Putamen (tissue), 1 donor: ENCODE measurements around the gene NCOR2.
"Not testable (repeated sequence)": the region's sequence is repeated elsewhere in the genome, so short reads cannot be mapped to it uniquely, and the experiment has no call there.

ENCODE experiments used
- DNase-seq: peaks from one replicate; pipeline ENCODE4 v3.0.0-alpha.2; 2016; ENCODE audit warnings: low spot score

The NCOR2 gene

DNA sequence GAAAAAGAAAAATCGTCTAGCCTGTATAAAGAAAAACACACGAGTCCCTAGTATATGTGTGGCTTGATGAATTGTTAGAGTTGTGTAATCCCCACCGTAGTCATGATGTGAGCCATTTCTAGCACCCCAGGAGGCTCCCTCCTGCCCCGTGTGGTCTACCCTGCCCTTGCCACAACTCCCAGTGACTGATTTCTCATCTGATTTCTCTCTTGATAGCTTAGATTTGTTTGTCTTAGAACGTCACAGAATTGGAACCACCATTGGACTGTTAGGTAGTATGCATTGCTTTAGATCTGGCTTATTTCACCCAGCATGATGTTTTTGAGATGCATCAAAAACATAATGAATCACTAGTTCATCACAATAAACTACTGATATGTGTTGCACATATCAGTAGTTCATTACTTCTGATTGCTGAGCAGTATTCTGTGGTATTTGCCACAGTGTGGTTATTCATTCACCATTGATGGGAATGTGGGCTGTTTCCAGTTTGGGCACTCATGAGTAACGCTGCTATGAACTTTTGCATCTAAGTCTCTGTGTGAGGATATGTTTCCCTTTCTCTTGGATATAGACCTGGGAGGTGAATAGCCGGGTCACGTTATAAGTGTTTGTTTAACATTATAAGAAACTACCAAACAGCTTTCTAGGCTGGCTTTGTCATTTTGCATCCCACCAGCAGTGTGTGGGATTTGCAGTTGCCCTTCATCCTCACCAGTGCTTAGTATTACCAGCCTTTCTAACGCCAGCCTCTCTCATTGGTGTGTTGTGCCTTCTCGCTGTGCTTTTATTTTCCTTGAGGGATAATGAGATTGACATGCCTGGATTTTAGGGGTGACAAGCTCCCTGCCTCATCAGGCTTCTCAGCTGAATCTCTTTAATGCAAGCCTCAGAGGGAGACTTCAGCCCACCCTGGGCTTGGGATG is 31.9 kb upstream of the NCOR2 start:
- DNase-seq, result no peak

DNA sequence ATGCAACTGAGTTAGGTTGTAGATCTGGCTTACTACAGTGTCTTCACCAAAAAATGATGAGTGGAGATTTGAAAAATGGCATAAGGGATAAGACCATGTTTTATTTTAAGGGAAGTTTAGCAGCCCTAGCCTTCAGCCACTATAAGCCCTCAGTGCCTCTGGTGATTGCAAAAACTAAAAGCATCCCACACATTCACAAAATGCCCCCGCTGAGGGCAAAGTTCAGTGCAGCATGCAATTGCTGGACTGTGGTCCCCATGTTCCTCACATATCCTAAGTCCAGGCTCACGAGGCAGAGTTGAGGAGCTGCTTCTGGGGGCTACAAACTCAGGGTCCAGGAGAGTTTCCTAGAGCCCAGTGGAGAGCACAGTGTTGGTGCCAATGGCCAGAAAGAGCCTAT is 29.6 kb upstream of the NCOR2 start:
- no peak for DNase-seq

DNA sequence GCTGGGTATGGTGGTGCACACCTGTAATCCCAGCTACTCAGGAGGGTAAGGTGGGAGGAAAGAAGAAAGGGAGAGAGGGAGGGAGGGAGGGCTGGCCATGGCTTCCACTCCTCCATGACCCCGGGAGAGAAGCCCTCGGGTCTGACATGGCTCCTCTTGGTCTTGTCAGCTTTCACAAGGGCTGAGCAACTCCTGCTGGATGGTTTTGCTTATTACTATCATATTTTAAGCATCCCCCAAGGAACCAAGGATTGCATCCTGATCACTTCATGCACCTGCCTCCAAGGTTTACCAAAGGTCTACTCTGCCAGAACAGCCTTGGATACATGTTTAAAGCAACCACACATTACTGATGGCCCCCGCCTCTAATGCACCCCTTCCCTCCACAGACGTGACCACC is 28.0 kb upstream of the NCOR2 start:
- DNase-seq, result no peak

DNA sequence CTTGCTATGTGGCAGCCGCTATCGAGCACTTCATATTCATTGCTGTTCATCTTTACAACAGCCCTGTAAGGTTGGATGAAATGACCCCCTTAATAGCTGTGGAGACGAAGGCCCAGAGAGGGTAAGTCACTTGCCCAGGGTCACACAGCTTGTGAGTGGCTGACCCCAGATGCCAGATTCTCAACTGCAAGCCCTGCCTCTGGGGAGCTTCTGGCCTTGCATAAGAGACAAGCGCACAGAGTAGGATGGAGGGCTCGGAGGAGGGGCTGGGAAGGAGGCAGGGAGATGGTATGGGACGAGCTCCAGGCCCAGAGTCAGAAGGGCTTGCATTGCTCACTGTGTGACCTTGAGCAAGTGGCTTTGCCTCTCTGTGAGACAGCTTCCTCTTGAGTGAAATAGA is 27.4 kb upstream of the NCOR2 start:
- no peak for DNase-seq

DNA sequence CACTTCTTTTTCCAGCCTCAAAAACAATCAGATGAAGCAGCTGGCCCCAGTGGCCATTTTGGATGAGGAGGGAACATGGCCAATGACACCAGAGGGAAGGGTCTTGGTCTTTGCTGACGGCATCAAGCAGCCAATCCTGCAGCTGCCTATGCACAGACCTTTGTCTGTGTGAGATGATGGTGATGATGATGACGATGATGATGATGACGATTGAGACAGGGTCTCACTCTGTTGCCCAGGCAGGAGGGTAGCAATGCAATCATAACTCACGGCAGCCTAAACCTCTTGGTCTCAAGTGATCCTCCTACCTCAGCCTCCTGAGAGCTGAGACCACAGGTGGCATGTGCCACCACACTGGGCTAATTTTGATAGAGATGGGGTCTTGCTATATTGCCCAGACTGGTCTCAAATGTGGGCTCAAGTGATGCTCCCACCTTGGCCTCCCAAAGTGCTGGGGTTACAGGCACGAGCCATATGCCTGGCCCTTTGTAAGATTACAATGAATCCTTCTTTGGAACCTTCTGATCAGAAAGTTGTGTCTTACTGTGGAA is 26.5 kb upstream of the NCOR2 start:
- no peak for DNase-seq

DNA sequence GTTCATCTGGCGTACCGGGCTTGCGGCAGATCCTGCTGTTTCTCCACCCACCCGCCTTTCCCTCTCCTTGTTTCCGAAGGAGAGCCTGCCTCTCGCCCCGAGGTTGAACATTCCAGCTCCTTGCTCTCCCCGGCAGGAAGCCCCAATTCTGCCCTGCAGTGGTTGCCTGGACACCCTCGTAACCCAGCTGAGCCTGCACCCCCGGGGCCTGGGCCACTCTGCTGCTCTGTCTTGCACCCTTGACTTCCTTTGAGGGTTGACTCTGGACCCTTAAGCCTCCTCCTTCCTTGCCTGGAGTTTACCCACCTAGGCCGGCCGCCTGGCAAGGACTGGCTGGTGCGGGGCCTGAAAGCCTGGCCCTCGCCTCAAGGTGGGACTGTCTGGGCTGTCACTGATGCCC is 25.8 kb upstream of the NCOR2 start:
- DNase-seq, result no peak

DNA sequence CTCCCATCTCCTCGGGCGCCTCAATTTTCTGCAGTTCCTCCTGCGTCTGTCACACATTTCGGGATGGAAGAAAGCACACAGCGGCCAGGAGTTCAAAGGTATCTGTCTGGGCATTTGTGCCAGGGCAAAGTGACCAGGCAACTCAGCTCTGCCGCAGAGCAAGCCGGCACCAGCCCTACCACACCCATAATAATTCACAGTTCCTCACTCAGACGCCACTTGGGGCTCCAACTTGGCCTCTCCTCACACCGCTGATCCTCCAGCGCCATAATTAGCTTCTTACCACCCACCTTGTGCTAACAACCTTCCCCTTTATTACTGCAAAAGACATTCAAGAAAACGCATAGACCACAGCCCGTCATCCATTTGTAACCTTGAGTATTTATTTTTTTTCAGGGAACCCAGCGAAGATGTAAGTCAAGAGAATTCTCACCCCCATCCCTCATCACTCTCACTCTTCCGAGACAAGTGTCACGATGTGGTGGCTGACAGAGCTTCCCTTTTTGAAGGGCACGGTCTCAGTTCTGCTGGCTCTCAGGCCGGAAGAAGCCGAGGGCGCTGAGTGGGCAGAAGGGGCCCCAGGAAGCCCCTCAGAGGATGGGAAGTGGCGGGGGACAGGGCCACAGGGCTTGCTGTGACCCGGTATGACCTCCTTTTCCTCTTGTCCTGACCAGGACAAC is 25.2 kb upstream of the NCOR2 start:
- no peak for DNase-seq

DNA sequence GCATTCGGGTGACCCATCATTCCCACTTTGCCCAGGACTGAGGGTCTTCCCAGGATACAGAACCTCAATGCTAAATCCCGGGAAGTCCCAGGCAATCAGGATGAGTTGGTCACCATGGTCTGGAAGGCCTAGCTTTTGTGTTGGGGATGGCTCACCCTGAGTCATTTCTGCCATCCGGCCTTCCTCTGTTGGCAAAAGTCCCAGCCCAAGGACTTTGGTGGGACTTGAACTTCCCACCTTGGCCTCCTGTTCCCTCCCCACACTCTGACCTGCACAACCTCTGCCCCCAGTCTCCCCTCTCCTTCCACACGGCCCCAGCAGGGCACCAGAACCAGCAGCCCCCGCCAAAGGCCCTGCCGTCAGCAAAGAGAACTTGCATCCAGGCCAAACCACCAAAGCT is 24.6 kb upstream of the NCOR2 start:
- DNase-seq, result no peak

DNA sequence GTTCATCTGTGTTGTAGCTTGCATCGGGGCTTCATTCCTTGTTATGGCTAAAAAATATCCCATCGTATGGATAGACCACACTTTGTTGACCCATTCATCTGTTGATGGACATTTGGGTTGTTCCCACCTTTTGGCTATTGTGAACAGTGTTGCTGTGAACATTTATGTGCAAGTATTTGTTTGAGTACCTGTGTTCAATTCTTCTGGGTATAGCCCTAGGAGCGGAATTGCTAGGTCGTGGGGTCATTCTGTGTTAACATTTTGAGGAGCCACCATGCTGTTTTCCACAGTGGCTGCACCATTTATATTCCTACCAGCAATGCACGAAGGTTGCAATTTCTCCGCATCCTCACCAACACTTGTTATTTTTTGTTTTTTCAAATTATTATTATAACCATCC is 23.0 kb upstream of the NCOR2 start:
- DNase-seq, result no peak

DNA sequence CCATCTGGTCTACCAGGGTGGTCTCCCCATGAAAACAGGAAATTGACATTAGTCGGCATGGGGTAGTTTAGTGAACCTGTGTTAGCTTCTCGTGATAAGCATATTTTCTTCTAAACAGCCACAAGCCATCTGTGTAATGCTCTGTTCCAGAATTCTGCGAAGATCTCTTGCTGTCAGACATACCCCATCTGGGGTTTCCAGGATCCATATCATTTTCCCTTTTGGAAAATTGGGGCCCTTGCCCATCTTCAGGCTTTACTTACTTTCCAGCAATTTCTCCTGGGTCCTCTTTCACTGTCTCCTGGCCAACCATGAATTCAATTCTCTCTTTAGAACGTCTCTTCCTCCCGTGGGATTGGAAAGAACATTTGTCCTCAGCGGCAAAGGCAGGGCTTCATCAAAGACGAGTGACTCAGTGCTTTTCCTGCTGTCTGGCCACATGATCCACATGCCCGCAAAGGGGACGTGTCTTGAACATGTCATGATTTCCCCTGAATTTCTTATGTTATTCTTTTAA is 21.4 kb upstream of the NCOR2 start:
- DNase-seq, result no peak

DNA sequence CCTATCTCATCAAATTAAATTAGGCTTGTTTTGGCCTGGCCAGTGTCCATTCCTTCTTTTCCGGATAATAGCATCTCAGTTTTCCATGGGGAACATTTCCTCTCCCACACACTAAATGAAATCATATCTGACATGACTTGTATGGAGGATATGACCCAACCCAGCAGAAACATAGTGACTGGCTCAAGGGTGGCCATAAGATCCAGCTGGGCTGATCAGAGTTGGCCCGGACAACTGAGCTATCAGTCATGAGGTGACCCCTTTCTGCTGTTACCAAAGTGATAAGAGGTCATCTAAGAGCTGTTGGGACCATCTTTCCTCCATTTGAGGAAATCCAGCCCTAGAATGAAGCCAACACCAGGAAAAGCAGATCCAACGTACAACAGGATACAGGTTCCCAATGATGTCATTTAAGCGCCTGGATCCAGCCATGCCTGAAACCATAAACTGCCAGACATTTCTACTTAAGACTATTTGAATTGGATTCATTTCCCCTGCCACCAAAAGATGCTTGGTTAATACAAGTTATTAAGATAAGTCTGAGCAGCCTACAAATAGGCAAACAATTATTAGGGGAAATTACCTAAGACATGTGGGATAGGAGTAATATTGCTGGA is 20.7 kb upstream of the NCOR2 start:
- no peak for DNase-seq

DNA sequence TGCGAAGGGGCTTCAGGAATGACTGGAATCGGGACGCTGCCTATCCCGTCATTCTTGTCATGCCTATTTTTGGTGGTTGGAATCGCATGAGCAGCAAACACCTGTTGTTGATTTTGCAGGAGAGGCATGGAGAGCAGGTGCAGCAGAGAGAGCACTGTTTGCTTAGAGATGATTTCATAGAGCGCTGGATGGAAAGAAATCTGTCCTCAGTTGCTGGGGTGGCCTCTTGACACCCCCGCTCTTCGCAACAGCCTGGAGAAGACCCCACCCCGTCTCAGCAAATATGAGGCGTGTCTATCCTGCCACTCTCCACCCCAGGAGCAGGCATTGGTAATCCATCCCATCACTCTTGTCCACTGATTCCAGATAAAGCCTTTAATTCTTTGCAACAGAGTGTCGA is 19.3 kb upstream of the NCOR2 start:
- DNase-seq, result no peak

DNA sequence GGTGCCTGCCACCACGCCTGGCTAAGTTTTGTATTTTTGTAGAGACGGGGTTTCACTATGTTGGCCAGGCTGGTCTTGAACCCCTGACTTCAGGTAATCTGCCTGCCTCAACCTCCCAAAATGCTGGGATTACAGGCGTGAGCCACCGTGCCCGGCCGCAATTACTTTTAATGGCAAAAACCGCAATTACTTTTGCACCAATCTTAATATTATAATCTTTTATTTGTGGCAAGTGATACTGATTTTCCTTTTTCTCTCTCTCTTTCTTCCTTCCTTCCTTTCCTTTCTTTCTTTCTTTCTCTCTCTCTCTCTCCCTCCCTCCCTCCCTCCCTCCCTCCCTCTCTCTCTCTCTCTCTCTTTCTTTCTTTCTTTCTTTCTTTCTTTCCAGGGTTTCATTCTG is 17.1 kb upstream of the NCOR2 start:
- not testable (repeated sequence) for DNase-seq

DNA sequence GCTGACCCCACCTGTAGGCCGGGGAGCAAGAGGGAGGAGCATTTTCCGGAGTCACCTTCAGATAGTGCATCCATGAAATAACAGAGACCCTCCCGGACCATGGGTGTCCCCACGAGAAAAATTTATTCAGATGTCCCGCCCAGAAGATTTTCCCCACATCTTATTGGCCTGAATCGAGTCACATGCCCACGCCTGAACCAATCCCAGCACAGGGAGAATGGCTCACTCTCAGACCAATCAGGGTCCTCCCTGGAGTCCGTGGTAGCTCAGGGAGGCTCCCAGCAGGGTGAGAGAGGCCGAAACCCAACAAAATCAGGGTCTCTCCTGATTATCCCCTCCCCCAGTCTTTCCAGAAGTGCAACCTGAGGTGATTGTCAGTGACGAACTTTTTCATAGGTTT is 16.4 kb upstream of the NCOR2 start:
- DNase-seq, result no peak

DNA sequence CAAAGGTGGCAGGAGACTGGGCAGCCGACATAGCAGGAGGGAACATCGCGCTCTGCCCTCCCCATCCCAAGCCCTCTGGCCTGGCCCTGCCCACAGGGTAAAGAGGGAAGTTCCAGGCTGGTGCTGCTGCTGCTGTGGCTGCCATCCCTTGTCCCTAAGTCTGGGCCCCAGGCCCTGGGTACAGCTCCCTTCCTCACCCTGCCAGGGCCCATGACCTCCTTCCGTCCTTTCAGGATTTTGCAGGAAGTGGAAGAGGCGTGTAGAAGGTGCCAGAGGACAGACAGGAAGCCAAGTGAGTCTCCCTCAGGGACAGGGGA is 14.7 kb upstream of the NCOR2 start:
- no peak for DNase-seq

DNA sequence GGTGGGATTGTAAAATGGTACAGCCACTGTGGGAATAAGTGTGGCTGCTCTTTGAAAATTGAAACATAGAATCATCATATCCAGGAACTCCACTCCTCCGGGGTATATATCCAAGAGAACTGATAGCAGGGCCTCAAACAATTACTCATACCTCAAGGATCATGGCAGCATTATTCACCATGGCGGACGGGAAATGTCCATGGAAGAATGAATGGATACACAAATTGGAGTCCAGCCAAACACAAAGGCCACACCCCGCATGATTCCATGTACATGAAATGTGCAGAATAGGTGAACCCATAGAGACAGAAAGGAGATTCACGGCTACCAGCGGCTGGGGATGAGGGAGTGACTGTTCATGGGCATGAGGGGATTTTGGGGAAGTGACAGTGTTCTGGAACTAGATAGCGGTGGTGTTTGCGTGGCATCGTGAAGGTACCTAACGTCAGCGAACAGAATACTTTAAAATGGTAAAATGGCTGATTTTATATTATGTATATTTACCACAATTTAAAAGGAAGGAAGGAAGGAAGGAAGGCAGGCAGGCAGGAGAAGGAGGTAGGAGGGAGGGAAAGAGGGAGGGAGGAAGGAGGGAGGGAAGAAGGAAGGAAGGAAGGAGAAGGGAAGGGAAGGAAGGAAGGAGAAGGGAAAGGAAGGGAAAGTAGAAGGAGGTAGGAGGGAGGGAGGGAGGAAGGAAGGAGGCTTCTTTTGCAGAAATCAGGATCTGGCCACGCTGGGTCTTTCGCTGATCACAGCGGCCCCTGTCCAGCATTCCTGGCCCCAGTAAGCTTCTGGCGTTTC is 14.1 kb upstream of the NCOR2 start:
- DNase-seq, result no peak

DNA sequence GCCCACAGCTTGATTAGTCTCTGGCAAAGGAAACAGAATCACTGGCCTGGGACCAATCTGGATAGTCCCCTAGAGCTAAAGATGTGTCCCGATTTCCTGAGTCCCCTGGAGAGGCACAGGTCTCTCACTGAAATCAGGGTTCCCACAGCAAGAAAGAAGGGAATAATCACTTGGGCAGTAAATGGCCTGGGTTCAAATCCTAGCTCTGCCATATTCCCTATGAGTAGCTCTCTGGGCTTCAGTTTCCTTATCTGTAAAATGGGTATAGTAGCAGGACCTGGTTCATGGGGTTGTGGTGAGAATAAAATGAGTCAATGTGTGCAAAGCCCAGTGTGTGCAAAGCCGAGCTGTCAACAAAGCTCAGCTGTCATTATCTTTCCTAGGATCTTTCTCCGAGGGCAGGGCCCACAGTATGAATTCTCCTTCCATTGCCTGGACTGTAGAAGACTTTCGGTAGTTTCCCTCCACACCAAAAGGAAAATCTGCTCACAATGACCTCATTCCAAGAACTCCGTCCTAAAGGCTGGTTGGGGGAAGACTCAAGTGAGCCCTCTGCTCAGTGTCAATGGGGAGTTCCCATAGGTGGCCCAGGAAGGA is 12.6 kb upstream of the NCOR2 start:
- DNase-seq, result no peak

DNA sequence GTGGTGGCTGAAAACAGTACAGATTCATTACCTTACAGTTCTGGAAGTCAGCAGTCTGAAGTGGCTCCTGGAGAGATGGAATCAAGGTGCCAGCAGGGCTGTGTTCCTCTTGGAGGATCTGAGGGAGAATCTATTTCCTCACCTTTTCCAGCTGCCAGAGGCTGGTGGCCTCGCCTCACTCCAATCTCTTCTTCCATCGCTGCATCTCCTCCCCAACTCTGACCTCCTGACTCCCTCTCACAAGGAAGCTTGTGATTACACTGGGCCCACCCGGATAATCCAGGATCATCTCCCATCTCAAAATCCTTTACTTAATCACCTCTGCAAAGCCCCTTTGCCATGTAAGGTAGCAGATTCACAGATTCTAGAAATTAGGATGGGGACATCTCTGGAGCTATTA is 11.4 kb upstream of the NCOR2 start:
- DNase-seq, result no peak

DNA sequence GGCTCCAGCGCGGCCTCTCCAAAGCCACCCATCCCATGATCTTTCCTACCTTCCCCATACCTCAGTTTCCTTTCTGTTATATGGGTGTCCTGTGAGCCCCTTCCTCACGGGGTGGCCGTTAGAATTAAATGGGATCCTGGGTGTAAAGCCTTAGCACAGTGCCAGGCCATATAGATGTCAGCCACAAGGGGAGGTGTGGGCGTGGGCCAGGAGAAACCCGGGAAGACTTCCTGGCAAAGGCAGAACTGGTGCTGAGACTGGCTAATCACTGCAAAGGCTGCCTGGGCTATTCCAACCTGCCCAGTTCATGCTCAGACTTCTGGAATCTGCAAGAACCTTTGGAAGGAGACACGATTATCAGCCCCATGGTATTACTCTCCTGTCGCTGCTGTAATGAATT is 11.0 kb upstream of the NCOR2 start:
- no peak for DNase-seq

DNA sequence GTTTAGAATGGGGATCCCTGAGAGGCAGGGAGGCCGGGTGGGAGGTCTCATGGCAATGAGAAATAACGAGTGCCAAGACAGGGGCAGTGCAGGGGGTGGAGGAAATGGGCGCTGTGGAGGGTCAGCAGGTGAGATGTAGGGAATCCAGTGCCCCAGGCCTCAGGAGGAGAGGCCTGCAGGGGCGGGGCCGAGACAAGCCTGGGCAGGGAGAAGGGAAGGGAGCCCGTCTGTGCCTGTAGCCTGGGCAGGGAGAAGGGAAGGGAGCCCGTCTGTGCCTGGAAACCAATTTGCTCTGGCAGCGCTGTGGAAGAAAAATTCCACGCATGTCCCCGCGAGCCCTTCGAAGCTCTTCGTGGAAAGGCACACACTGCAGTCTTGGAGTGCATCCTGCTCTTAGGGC is 10.6 kb upstream of the NCOR2 start:
- DNase-seq, result no peak

DNA sequence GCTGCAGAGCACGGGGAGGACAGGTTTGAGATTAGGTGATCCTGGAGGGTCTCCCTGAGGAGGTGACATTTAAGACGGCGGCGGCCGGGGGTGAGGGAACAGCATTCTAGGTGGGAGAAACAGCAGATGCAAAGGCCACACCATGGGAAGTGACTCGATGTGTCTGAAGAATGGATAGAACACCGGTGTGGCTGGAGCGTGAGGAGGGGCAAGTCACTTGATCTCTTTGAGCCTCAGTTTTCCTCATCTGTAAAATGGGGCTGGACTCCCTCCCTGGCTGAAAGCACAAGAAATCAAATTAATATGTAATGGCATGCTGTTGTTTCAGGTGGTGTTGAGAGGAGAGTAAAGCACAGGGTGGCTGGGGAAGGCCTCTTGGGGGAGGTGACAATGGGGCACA is 10.0 kb upstream of the NCOR2 start:
- DNase-seq, result no peak
